Transverse colon (tissue), 4 donors: ENCODE measurements around the gene FAM120B.

Experiments
- CTCF ChIP-seq, 5 experiments: fragments of 200-600 bp in 3 of 5; fragments of 450-650 bp in 2 of 5; sonication (generic) in 3 of 5; IDR thresholded peaks; 1 replicate in 2 of 5; 2 replicates in 3 of 5; pipeline ENCODE4 v1.5.1; 2016 to 2017; ENCODE audit warnings: antibody characterized with exemption in 5 of 5, inconsistent platforms in 3 of 5, mild to moderate bottlenecking in 2 of 5, moderate library complexity in 1 of 5
- EP300 ChIP-seq: sonication (generic); formaldehyde crosslinking; IDR thresholded peaks from one replicate; pipeline ENCODE4 v1.6.1; 2017; ENCODE audit warnings: antibody characterized with exemption, low read depth
- POLR2A ChIP-seq: fragments of 450-650 bp; IDR thresholded peaks from one replicate; pipeline ENCODE4 v1.6.1; 2016; ENCODE audit warnings: antibody characterized with exemption, mild to moderate bottlenecking, moderate library complexity
- POLR2AphosphoS5 ChIP-seq, 3 donors: sonication (generic); formaldehyde crosslinking; IDR thresholded peaks; one replicate each; pipeline ENCODE4 v1.6.1; 2016; ENCODE audit warnings: antibody characterized with exemption in 3 of 3

- TF ChIP-seq CTCF (IDR thresholded peaks at IDR 0.05) (no peak), EP300 (no peak), POLR2AphosphoS5 (IDR thresholded peaks at IDR 0.05) (no peak), POLR2A (no peak)
Measured at GRCh38 chr6:170451762-170452651, 145.4 kb downstream of the FAM120B start.
